IMR-90 (cell line): Measurements from ENCODE around the gene HEATR3. TPM values are rescaled to one million over a fixed set of nuclear protein-coding genes. Genes with fewer than 3 reads are reported as not detected.

Experiments
- ATAC-seq: fragments of 200-7000 bp; cut with Tn5 transposase; 2 replicates; pipeline ENCODE4 v1.9.1; 2020; ENCODE audit warnings: low read depth, mild to moderate bottlenecking, moderate library complexity
- BruUV-seq: library from RNA; stranded (reverse); fragments of 400-500 nt; replicated peaks from 2 replicates; lab custom pipeline; 2021; lab: Mats Ljungman, UMichigan
- CTCF ChIA-PET: fragments of 300-600 bp; formaldehyde crosslinking; extraction: SDS; loops from one replicate; lab custom pipeline; 2021; ENCODE audit warnings: antibody characterized with exemption; lab: Yijun Ruan, JAX
- POLR2A ChIA-PET: fragments of 300-600 bp; sonication (Branson Sonifier 250); formaldehyde crosslinking; loops from one replicate; lab custom pipeline; 2022; ENCODE audit warnings: antibody characterized with exemption; ENCODE audit not compliant: unreplicated experiment; lab: Charles Lee
- DNase-seq: peaks from one replicate; pipeline ENCODE4 v3.0.0; 2013
- H2AFZ ChIP-seq: replicated peaks from 2 replicates; pipeline ENCODE3; 2013; ENCODE audit warnings: low read length, mild to moderate bottlenecking; ENCODE audit not compliant: poor library complexity
- H2AK5ac ChIP-seq: 2 replicates; pipeline ENCODE4 v1.6.1; 2013; ENCODE audit warnings: low read depth, low read length, inconsistent platforms
- H2AK9ac ChIP-seq: replicated peaks from 2 replicates; pipeline ENCODE3; 2013; ENCODE audit warnings: mild to moderate bottlenecking, low read depth, low read length, moderate library complexity; ENCODE audit not compliant: poor library complexity
- H2BK120ac ChIP-seq: 2 replicates; pipeline ENCODE4 v1.6.1; 2013; ENCODE audit warnings: low read depth, low read length, inconsistent platforms
- H2BK15ac ChIP-seq: 3 replicates; pipeline ENCODE4 v1.6.1; 2013; ENCODE audit warnings: low read depth, low read length, inconsistent platforms
- H2BK20ac ChIP-seq: 2 replicates; pipeline ENCODE4 v1.6.1; 2013; ENCODE audit warnings: low read depth, mild to moderate bottlenecking, inconsistent platforms, low read length, moderate library complexity
- H2BK5ac ChIP-seq: 2 replicates; pipeline ENCODE4 v1.6.1; 2013; ENCODE audit warnings: mild to moderate bottlenecking, low read depth, low read length, inconsistent platforms; ENCODE audit not compliant: poor library complexity, severe bottlenecking
- H3K14ac ChIP-seq: replicated peaks from 2 replicates; pipeline ENCODE4 v1.6.1; 2013; ENCODE audit warnings: low read depth, low read length, inconsistent platforms
- H3K18ac ChIP-seq: 2 replicates; pipeline ENCODE4 v1.6.1; 2013; ENCODE audit warnings: low read depth, low read length, control low read depth
- H3K23ac ChIP-seq: 2 replicates; pipeline ENCODE4 v1.6.1; 2013; ENCODE audit warnings: low read depth, low read length, inconsistent platforms
- H3K27ac ChIP-seq: 2 replicates; pipeline ENCODE4 v1.5.1; 2013; ENCODE audit warnings: mild to moderate bottlenecking, control low read depth, low read length; ENCODE audit not compliant: insufficient read depth
- H3K27me3 ChIP-seq: 2 replicates; pipeline ENCODE4 v1.6.1; 2013; ENCODE audit warnings: low read length; ENCODE audit not compliant: control insufficient read depth, insufficient read depth
- H3K36me3 ChIP-seq: 2 replicates; pipeline ENCODE4 v1.6.1; 2013; ENCODE audit warnings: low read length, mixed read lengths; ENCODE audit not compliant: control insufficient read depth, insufficient read depth
- H3K4ac ChIP-seq: 2 replicates; pipeline ENCODE4 v1.6.1; 2013; ENCODE audit warnings: low read depth, low read length, inconsistent platforms
- H3K4me1 ChIP-seq: 2 replicates; pipeline ENCODE4 v1.6.1; 2013; ENCODE audit warnings: low read length, mixed read lengths; ENCODE audit not compliant: control insufficient read depth, insufficient read depth
- H3K4me2 ChIP-seq: 2 replicates; pipeline ENCODE4 v1.6.1; 2013; ENCODE audit warnings: low read depth, mild to moderate bottlenecking, control low read depth, low read length, moderate library complexity
- H3K4me3 ChIP-seq: 2 replicates; pipeline ENCODE4 v1.5.1; 2013; ENCODE audit warnings: low read depth, mild to moderate bottlenecking, control low read depth, low read length, moderate library complexity; ENCODE audit not compliant: insufficient read depth
- H3K56ac ChIP-seq: 2 replicates; pipeline ENCODE4 v1.6.1; 2013; ENCODE audit warnings: low read length, inconsistent platforms; ENCODE audit not compliant: insufficient read depth; ENCODE audit errors: extremely low read depth
- H3K79me1 ChIP-seq, 2 experiments: 2 replicates each; pipeline ENCODE4 v1.6.1; 2013; ENCODE audit warnings: low read length in 2 of 2, inconsistent platforms in 1 of 2, low read depth in 1 of 2
- H3K9ac ChIP-seq: 2 replicates; pipeline ENCODE4 v1.6.1; 2013; ENCODE audit warnings: low read depth, low read length, control low read depth
- H3K9me1 ChIP-seq: 2 replicates; pipeline ENCODE4 v1.6.1; 2013; ENCODE audit warnings: low read length, inconsistent platforms; ENCODE audit not compliant: insufficient read depth
- H3K9me3 ChIP-seq: 2 replicates; pipeline ENCODE4 v1.6.1; 2013; ENCODE audit warnings: low read length; ENCODE audit not compliant: control insufficient read depth, insufficient read depth
- H4K20me1 ChIP-seq: 2 replicates; pipeline ENCODE4 v1.6.1; 2013; ENCODE audit warnings: low read length, inconsistent platforms; ENCODE audit not compliant: insufficient read depth
- H4K5ac ChIP-seq: 2 replicates; pipeline ENCODE4 v1.6.1; 2013; ENCODE audit warnings: mild to moderate bottlenecking, low read depth, low read length, control low read depth
- H4K8ac ChIP-seq, 2 experiments: 2 replicates each; pipeline ENCODE4 v1.6.1; 2013; ENCODE audit warnings: low read depth in 2 of 2, low read length in 2 of 2, control low read depth in 1 of 2, inconsistent platforms in 1 of 2
- H4K91ac ChIP-seq: 2 replicates; pipeline ENCODE4 v1.6.1; 2013; ENCODE audit warnings: low read depth, low read length, inconsistent platforms; ENCODE audit not compliant: insufficient read depth
- BHLHE40 ChIP-seq: fragments of 150-350 bp; IDR thresholded peaks from 2 replicates; pipeline ENCODE4 v1.6.1; 2016; ENCODE audit warnings: mild to moderate bottlenecking, low read depth, low read length
- MAFK ChIP-seq: IDR thresholded peaks from 2 replicates; pipeline ENCODE4 v1.6.1; 2012; ENCODE audit warnings: low read depth, low read length, improper control_type of control experiment
- MXI1 ChIP-seq: IDR thresholded peaks from 2 replicates; pipeline ENCODE4 v1.6.1; 2012; ENCODE audit warnings: low read depth, mild to moderate bottlenecking, low read length, moderate library complexity, borderline replicate concordance
- RFX5 ChIP-seq: IDR thresholded peaks from 2 replicates; pipeline ENCODE4 v1.8.0; 2012; ENCODE audit warnings: low read depth, mild to moderate bottlenecking, low read length, moderate library complexity
- SMC3 ChIP-seq: fragments of 150-350 bp; IDR thresholded peaks from 2 replicates; pipeline ENCODE4 v1.6.1; 2016; ENCODE audit warnings: low read depth, mild to moderate bottlenecking, antibody characterized with exemption, low read length, moderate library complexity
- WGBS, 2 experiments: methylation state at CpG; one replicate each; pipeline versions ENCODE4 v1.1.5 to v1.1.7; 2013; ENCODE audit warnings: missing lambda C conversion rate in 2 of 2; ENCODE audit not compliant: insufficient read length in 1 of 2; ENCODE audit errors: extremely low coverage in 2 of 2; 5-methylcytosine and 5-hydroxymethylcytosine counted together
- dilution Hi-C: fragments of 300-500 bp; cut with HindIII; formaldehyde crosslinking; loops from one replicate; pipeline ENCODE4 v1.14.3; 2018; ENCODE audit warnings: low sequenced_read_pairs; ENCODE audit not compliant: unreplicated experiment
- in situ Hi-C: fragments of 300-500 bp; cut with MboI; formaldehyde crosslinking; loops from 3 replicates; pipeline ENCODE4 v1.14.3; 2019; ENCODE audit warnings: low sequenced_read_pairs, inconsistent platforms, mixed read lengths
- intact Hi-C: fragments of 100-400 bp; cut with micrococcal nuclease; formaldehyde crosslinking; loops from 2 replicates; pipeline ENCODE4 v1.10.0; 2022
- polyA plus RNA-seq, 3 experiments: library from polyadenylated mRNA; depleted of rRNA; stranded (reverse); fragments of >200 nt; gene quantifications; 2 replicates each; pipeline ENCODE4 v1.2.3, GENCODE V29; 2012; ENCODE audit warnings: low replicate concordance in 1 of 3
- total RNA-seq: library from RNA; depleted of rRNA; stranded (reverse); fragments of >200 nt; gene quantifications from 2 replicates; pipeline ENCODE4 v1.2.3, GENCODE V29; 2012
- TF ChIP-seq, protein P1 (sequence below): fragments of 150-350 bp; IDR thresholded peaks from 2 replicates; pipeline ENCODE4 v1.6.1; 2016; ENCODE audit warnings: low read depth, mild to moderate bottlenecking, low read length, moderate library complexity, borderline replicate concordance

Gene HEATR3
- total and polyA plus RNA-seq, 2 of the 4 experiments (the other 2 are of a cell fraction): 9.4 to 21.1 TPM

DNA sequence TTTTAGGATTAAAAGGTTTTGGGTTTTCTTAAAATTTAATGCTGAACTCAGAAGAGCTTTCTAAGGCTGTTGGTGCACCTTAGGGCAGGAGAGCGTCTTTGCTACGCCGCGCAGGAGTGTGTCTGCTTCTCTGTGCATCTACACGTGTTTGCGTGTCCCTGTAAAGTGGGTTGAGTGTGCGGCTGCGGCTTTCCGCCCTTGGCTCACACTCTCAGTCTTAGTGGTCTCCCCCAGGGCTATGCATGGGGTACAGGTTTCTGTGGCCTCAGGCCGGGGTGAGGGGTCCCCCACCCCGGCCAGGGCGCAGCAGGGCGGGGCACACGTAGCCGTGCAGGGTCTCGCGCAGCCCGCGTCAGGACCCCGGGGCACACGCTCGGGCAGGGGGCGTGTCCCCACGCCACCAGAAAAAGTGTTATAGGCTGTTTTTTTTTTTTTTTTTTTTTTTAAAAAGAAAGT, 86.6 kb downstream of the HEATR3 start:
- Histone ChIP-seq H3K27ac (peak overlapping the region; percentile 98), H3K4ac (peak overlapping the region; percentile 38), H2AK9ac (peak overlapping the region; percentile 81), H3K18ac (peak overlapping the region; percentile 38; the same call in 1 of the 2 replicates), H2BK120ac (no peak overlapping the region), H4K91ac (peak overlapping the region; percentile 53), H3K23ac (peak overlapping the region; percentile 13; the same call in 1 of the 2 replicates), H2AK5ac (no peak overlapping the region), H3K9ac (peak overlapping the region; percentile 97), H4K20me1 (peaks cover 33% of the 10 kb centered on the region), H3K4me2 (peak overlapping the region; percentile 71), H4K8ac (peak overlapping the region; percentile 66 to 98; a peak in 3 of 4 replicates), H3K4me1 (peaks cover 5% of the 10 kb centered on the region), H2BK5ac (peak overlapping the region; percentile 98), H3K56ac (peak overlapping the region; percentile 66; the same call in 1 of the 2 replicates), H4K5ac (peak overlapping the region; percentile 5; the same call in 1 of the 2 replicates), H3K9me1 (peaks cover 9% of the 10 kb centered on the region; the same call in 1 of the 2 replicates), H3K36me3 (no peaks in the 10 kb centered on the region), H3K9me3 (no peaks in the 10 kb centered on the region), H2BK15ac (no peak overlapping the region), H2AFZ (peak overlapping the region; percentile 100), H3K4me3 (peak overlapping the region; percentile 97), H3K14ac (peak overlapping the region; percentile 43), H3K79me1 (peaks cover 2 to 28% of the 10 kb centered on the region in 2 experiments; a peak in 3 of 4 replicates), H3K27me3 (no peaks in the 10 kb centered on the region), H2BK20ac (no peak overlapping the region)
- POLR2A ChIA-PET: no interaction called here
- intact Hi-C loops: loop anchor here (2.0 to 10.0 kb wide), 2 partner anchors 86 to 592 kb away; partner anchors contain the start of gene CYLD
- ATAC-seq (peak; percentile 8), DNase-seq (no peak)
- in situ Hi-C loops: no loop called here
- WGBS, 2 experiments: 1% methylated on average over 18 of the region's 24 CpGs; no CpG with 5 or more reads in 1 of the 2 experiments
- CTCF ChIA-PET: interaction anchor here (0.7 kb wide), 1 partner anchor 11 kb away, joined by 4 read pairs; no protein-coding TSS in a partner anchor
- TF ChIP-seq MAFK (no peak), MXI1 (peak; percentile 68; the same call in 1 of the 2 replicates), SMC3 (no peak), BHLHE40 (no peak), RFX5 (no peak)
- TF ChIP-seq, protein P1, sequence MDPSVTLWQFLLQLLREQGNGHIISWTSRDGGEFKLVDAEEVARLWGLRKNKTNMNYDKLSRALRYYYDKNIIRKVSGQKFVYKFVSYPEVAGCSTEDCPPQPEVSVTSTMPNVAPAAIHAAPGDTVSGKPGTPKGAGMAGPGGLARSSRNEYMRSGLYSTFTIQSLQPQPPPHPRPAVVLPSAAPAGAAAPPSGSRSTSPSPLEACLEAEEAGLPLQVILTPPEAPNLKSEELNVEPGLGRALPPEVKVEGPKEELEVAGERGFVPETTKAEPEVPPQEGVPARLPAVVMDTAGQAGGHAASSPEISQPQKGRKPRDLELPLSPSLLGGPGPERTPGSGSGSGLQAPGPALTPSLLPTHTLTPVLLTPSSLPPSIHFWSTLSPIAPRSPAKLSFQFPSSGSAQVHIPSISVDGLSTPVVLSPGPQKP: no peak
- no TSS peak for BruUV-seq
- dilution Hi-C loops: no loop called here
